ENCODE measurements around the gene GTF3C2. TPM values are rescaled to one million over a fixed set of nuclear protein-coding genes. Genes with fewer than 3 reads are reported as not detected.

The GTF3C2 gene
- total and polyA plus RNA-seq, 9 of the 15 experiments (the other 6 are each of a cell fraction or from before 2014, with no cell fraction given) = 35.5 to 96.8 (median 53.0) TPM

DNA sequence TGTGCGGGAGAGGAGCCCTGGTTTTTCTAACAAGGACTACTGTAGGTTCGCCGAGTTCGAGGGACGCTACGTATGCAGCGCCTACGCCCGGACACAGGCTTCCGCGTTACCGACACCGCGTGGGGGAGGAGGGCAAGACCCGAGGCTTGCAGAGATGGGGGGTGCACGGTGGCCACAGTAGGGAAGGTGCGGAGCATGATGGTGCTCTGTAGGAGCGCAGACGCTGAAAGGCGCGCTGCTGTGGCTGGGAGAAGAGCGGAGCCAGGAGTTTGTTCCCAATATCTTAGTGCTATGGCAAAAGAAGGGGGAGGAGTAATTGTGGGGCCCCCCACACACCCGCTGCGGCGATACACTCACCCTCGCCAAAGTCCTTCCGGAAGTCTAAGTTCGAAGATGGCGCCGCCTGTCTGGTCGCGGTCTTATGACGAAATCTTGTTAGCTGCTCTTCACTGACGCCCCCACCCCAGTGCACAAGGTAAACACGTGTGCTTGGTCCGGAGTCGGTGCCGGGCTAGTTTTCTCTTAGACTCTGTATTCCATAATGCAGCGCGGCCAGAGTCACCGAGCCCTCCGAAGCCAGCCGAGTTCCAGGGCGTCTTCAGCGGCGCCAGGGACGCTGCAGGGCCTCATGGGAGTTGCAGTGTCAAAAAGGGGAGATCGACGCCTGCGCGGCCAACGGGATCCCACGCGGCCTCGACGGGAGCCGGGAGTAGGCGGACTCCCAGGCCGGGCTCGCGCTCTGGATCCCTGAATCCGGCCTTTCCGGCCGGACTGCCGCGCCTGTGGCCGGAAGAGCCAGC lies at the start of gene GTF3C2 (continued):
- TF ChIP-seq JUND (IDR thresholded peaks at IDR 0.05; ENCODE audit: borderline replicate concordance, low read depth, low read length) (no peak), JUND (tag; IDR thresholded peaks at IDR 0.05; ENCODE audit: borderline replicate concordance, low read depth, low read length) (0 out of 3 replicates have a peak, but pooled peaks have one; percentile 13), XRCC4 (IDR thresholded peaks at IDR 0.05; ENCODE audit: extremely low read depth, insufficient read depth, insufficient read length) (no peak), HNRNPUL1 (IDR thresholded peaks at IDR 0.05; ENCODE audit: low read length) (no peak), ILF3 (IDR thresholded peaks at IDR 0.05; ENCODE audit: borderline replicate concordance) (no peak), GATAD2B (IDR thresholded peaks at IDR 0.05; ENCODE audit: borderline replicate concordance) (no peak), ZNF347 (CRISPR knock-in tag; IDR thresholded peaks at IDR 0.05; ENCODE audit: low read depth) (no peak), PKNOX1 (IDR thresholded peaks at IDR 0.05) (peak; percentile 68), MAFG (tag; conservative IDR thresholded peaks at IDR 0.05) (no peak), SMAD2 (IDR thresholded peaks at IDR 0.05; ENCODE audit: low read depth, low read length) (no peak), SMAD3 (CRISPR knock-in tag; conservative IDR thresholded peaks at IDR 0.05) (peak; percentile 51; the same call in 1 of the 2 replicates), ZNF584 (CRISPR knock-in tag; IDR thresholded peaks at IDR 0.05; ENCODE audit: low read depth) (no peak), ERF (CRISPR knock-in tag; IDR thresholded peaks at IDR 0.05) (no peak), ELF2 (CRISPR knock-in tag; IDR thresholded peaks at IDR 0.05) (peak; percentile 89), SAFB2 (IDR thresholded peaks at IDR 0.05; ENCODE audit: borderline replicate concordance, low read depth, low read length, severe bottlenecking) (no peak), TAF1 (IDR thresholded peaks at IDR 0.05; ENCODE audit: control insufficient read depth, extremely low read depth, insufficient read depth, low read length, severe bottlenecking) (peak; percentile 36), GTF2E2 (tag; IDR thresholded peaks at IDR 0.05) (peak; percentile 95; the same call in 1 of the 2 replicates), E2F5 (CRISPR knock-in tag; IDR thresholded peaks at IDR 0.05) (peak; percentile 75)
- TF ChIP-seq, protein P1, sequence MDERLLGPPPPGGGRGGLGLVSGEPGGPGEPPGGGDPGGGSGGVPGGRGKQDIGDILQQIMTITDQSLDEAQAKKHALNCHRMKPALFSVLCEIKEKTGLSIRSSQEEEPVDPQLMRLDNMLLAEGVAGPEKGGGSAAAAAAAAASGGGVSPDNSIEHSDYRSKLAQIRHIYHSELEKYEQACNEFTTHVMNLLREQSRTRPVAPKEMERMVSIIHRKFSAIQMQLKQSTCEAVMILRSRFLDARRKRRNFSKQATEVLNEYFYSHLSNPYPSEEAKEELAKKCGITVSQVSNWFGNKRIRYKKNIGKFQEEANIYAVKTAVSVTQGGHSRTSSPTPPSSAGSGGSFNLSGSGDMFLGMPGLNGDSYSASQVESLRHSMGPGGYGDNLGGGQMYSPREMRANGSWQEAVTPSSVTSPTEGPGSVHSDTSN (CRISPR knock-in tag; IDR thresholded peaks at IDR 0.05; ENCODE audit: low read depth) = no peak
- TF ChIP-seq, protein P1 (tag; conservative IDR thresholded peaks at IDR 0.05; ENCODE audit: low read depth) = no peak
- TF ChIP-seq, protein P2, sequence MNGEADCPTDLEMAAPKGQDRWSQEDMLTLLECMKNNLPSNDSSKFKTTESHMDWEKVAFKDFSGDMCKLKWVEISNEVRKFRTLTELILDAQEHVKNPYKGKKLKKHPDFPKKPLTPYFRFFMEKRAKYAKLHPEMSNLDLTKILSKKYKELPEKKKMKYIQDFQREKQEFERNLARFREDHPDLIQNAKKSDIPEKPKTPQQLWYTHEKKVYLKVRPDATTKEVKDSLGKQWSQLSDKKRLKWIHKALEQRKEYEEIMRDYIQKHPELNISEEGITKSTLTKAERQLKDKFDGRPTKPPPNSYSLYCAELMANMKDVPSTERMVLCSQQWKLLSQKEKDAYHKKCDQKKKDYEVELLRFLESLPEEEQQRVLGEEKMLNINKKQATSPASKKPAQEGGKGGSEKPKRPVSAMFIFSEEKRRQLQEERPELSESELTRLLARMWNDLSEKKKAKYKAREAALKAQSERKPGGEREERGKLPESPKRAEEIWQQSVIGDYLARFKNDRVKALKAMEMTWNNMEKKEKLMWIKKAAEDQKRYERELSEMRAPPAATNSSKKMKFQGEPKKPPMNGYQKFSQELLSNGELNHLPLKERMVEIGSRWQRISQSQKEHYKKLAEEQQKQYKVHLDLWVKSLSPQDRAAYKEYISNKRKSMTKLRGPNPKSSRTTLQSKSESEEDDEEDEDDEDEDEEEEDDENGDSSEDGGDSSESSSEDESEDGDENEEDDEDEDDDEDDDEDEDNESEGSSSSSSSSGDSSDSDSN (IDR thresholded peaks at IDR 0.05; ENCODE audit: borderline replicate concordance in 1 of 2, low read depth in 2 of 2, low read length in 2 of 2) = peak; percentile 76 to 92; a peak in 3 of 4 replicates
